T-helper 1 cell (primary cell): ENCODE results near the gene MOB2.

Experiments used
- DNase-seq, 5 donors: peaks; one replicate each; pipeline ENCODE4 v3.0.0-alpha.2; 2012 to 2020

The MOB2 gene

GRCh38 chr11:1502954-1503707 lies 16.6 kb upstream of the MOB2 start:
- DNase-seq = no peak

GRCh38 chr11:1502168-1502953 lies 15.8 kb upstream of the MOB2 start:
- no peak for DNase-seq

- no peak for DNase-seq
Measured at GRCh38 chr11:1501421-1502167, 15.0 kb upstream of the MOB2 start.

GRCh38 chr11:1500466-1501420 lies 14.2 kb upstream of the MOB2 start:
- no peak for DNase-seq

GRCh38 chr11:1499899-1500298 lies 13.3 kb upstream of the MOB2 start:
- no peak for DNase-seq

- DNase-seq = no peak
Measured at GRCh38 chr11:1499261-1499890, 12.8 kb upstream of the MOB2 start.

- DNase-seq = no peak
Measured at GRCh38 chr11:1498262-1498661, 11.7 kb upstream of the MOB2 start.

GRCh38 chr11:1497600-1497999 lies 11.0 kb upstream of the MOB2 start:
- DNase-seq = no peak

- no peak for DNase-seq
Measured at GRCh38 chr11:1496761-1497095, 10.1 kb upstream of the MOB2 start.

GRCh38 chr11:1496091-1496760 lies 9.6 kb upstream of the MOB2 start:
- DNase-seq = no peak

GRCh38 chr11:1494650-1495049 lies 8.1 kb upstream of the MOB2 start:
- DNase-seq = no peak

GRCh38 chr11:1493650-1494244 lies 7.2 kb upstream of the MOB2 start:
- no peak for DNase-seq

- no peak for DNase-seq
Measured at GRCh38 chr11:1491379-1491778, 4.8 kb upstream of the MOB2 start.

GRCh38 chr11:1490651-1491050 lies 4.1 kb upstream of the MOB2 start:
- no peak for DNase-seq

- DNase-seq = no peak
Measured at GRCh38 chr11:1488575-1489180, 2.1 kb upstream of the MOB2 start.

- no peak for DNase-seq
Measured at GRCh38 chr11:1487851-1488574, 1.4 kb upstream of the MOB2 start.

GRCh38 chr11:1487091-1487850 lies 692 bp upstream of the MOB2 start:
- DNase-seq = no peak

- no peak for DNase-seq
Measured at GRCh38 chr11:1485504-1485885, 1.1 kb downstream of the MOB2 start.
